Epithelial cell of proximal tubule (primary cell): Measurements from ENCODE around the gene ATRNL1. TPM values are rescaled to one million over a fixed set of nuclear protein-coding genes. Genes with fewer than 3 reads are reported as not detected.
"Not testable (repeated sequence)": the region's sequence is repeated elsewhere in the genome, so short reads cannot be mapped to it uniquely, and the experiment has no call there.

Experiments used
- DNase-seq: peaks from one replicate; pipeline ENCODE4 v3.0.0-alpha.2; 2011; ENCODE audit warnings: low read depth
- H3K4me3 ChIP-seq: 2 replicates; pipeline ENCODE4 v1.5.1; 2011; ENCODE audit warnings: low read depth, mild to moderate bottlenecking, low read length
- CTCF ChIP-seq: conservative IDR thresholded peaks from 2 replicates; pipeline ENCODE4 v1.5.1; 2012; ENCODE audit warnings: low read depth, mild to moderate bottlenecking, low read length
- total RNA-seq: library from RNA; depleted of rRNA; stranded (reverse); fragments of >200 nt; gene quantifications from 2 replicates; pipeline ENCODE4 v1.2.3, GENCODE V29; 2015

The ATRNL1 gene
- total RNA-seq, 1 donor from 2014 or later, result 12.4 TPM

DNA sequence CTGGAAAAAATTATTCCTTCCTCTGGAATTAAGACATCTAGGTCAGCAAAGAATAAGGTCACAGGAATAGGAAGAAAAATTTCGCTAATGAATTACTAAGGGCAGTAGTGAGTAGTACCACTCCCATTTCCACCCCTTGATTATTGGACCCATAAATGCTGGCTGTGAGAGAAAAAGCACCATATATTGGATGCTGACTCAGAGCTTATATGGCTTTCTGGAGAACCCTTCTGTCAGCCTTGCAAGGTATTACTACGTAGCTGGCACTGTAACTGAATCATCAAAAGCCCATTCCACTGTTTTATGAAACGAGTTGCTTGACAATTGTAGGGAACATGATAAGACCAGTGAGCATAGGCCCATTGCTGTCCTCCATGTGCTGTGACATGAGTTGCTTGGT, 179.3 kb downstream of the ATRNL1 start:
- no peak for DNase-seq
- no peak for TF ChIP-seq CTCF
- no peak overlapping the region for H3K4me3 ChIP-seq

GRCh38 chr10:115278294-115278693, 185.1 kb downstream of the ATRNL1 start:
- no peak overlapping the region for H3K4me3 ChIP-seq
- no peak for TF ChIP-seq CTCF
- no peak for DNase-seq

DNA sequence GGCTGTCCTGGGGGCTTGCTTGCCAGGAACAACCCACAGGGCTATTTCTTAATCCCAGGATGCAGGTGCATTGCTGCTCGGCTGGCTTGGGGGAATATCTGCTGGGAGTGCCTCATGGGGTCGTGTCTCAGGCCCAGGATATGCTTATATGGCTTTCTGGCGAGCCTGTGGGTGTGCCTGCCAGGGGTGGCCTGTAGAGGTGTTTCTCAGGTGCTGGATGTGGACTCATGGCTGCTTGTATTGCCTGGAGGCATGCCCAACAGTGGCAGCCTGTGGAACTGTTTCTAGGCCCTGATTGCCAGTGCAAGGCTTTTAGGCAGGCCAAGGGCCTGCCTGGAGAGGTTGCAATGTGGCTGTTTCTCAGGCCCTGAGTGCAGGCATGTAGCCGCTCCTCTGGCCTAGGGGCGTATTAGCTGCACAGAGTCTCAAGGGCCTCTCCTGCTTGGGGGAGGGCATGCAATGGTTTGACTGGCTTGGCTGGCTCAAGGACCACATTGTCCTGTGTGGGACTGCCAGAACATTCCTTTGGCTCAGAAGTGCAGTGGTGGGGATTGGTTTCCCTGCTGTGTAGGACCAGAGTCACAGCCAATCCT, 202.1 kb downstream of the ATRNL1 start:
- H3K4me3 ChIP-seq, result no peak overlapping the region
- no peak for TF ChIP-seq CTCF
- DNase-seq, result no peak

DNA sequence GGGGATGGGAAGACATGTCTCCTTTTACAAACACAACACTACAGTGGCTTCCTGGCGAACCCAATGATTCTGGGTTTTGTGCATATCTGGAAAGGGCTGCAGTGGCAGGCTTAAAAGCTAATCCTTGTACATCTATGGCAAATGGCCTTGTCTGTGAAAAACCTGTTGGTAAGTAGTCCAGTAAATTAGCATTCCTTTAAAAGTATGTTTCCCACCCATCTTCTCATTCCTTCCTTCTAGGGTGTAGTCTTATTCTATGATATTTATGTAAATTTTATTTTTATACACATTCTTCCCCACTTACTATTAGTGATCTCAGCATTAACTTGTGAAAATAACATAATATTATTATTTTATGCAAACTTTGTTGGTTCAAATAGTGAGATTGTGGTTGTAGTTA, 206.9 kb downstream of the ATRNL1 start:
- H3K4me3 ChIP-seq, result no peak overlapping the region
- TF ChIP-seq CTCF, result no peak
- no peak for DNase-seq

DNA sequence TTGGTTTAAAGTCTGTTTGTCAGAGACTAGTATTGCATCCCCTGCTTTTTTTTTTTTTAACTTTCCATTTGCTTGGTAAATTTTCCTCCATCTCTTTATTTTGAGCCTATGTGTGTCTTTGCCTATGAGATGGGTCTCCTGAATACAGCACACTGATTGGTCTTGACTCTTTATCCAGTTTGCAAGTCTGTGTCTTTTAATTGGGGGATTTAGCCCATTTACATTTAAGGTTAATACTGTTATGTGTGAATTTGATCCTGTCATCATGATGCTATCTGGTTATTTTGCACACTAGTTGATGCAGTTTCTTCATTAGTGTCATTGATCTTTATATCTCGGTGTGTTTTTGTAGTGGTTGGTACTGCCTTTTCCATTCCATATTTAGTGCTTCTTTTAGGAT, 226.5 kb downstream of the ATRNL1 start:
- DNase-seq, H3K4me3 ChIP-seq: not testable (repeated sequence)

DNA sequence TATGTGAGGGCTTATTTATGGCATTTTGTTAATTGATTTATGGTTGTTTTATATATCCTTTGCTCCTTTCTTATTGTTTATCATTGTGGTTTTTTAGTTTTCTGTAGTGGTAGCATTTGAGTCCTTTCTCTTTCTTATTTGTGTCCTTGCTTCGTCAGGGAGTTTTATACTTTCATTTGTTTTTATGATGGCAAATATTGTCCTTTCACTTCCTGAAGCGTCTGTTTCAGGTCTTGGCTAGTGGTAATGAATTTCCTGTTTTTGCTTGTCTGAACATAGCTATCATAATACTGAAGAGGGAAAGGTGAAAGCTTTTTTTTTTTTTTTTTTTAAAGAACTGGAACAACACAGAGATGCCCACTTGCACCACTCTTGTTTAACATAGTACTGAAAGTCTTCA, 228.2 kb downstream of the ATRNL1 start:
- no peak for DNase-seq
- TF ChIP-seq CTCF, result no peak
- no peak overlapping the region for H3K4me3 ChIP-seq

DNA sequence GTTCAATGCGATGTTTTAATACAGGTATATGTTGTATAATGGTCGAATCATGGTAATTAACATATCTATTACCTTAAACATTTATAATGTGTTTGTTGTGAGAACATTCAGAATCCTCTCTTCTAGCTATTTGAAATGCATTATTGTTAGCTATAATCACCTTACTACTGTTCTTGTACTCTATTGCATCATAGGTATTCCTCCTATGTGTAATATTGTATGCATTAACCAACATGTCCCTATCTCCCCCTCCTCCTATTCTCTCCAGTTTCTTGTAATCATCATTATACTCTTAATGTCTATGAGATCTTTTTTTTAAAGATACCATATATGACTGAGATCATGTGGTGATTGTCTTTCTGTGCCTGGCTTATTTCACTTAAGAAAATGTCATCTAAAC, 235.2 kb downstream of the ATRNL1 start:
- TF ChIP-seq CTCF, result no peak
- no peak for DNase-seq
- no peak overlapping the region for H3K4me3 ChIP-seq
